ENCODE measurements around the gene SNAPC4. TPM values are rescaled to one million over a fixed set of nuclear protein-coding genes. Genes with fewer than 3 reads are reported as not detected.

Gene SNAPC4
- total and polyA plus RNA-seq, 9 of the 15 experiments (the other 6 are each of a cell fraction or from before 2014, with no cell fraction given), result 0.21 to 21.8 (median 8.8) TPM

DNA sequence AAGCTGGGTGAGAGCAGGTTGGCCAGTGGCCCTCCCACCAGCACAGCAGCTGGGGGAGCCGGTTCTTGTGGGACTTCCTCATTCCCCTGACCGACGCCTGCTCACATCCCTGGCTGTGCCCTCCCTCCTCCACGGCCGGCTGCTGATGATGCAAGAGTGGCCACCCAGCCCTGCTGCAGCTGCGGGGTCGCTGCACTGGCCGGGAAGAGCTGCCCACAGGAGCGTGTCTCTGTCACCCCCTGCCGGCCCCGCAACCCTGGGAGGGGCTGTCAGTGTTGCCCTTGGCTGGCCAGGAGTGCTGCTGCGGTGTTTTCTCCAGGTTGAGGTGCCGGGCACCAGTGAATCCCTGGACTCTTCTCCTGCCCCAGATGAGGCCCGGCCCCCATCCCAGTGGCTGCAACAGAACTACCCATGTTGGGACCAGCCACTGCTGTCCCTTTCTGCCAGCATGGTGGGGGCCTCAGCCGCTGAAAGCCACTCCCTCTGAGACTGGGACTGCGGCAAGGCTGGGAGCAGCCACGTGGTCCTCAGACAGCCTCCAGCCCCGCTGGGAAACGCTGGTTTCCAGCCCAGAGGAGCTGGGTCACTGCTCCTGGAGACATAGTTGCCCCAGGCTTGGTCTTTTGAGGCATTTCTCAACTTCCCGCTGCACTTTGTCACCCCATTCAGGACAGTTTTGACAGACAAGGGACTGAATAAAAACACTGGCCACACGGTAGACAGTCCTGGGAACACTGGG lies 27.2 kb downstream of the SNAPC4 start:
- intact Hi-C loops (cut with micrococcal nuclease), result no loop called here
- Histone ChIP-seq H3K79me2 (ENCODE audit: control insufficient read depth, insufficient read depth, low read length) (peaks cover 24% of the 10 kb centered on the region), H3K9ac (ENCODE audit: insufficient read depth in 1 of 2, low read depth in 2 of 2, low read length in 2 of 2) (peak overlapping the region; percentile 89 to 93), H4K20me1 (replicated peaks; ENCODE audit: control insufficient read depth, insufficient read depth, low read length) (no peaks in the 10 kb centered on the region), H2AFZ (ENCODE audit: low read depth, low read length) (peak overlapping the region; percentile 79), H3K9me3 (replicated peaks; ENCODE audit: control insufficient read depth, insufficient read depth, low read depth, low read length) (no peaks in the 10 kb centered on the region), H3K9me1 (ENCODE audit: control insufficient read depth, insufficient read depth, low read length) (no peaks in the 10 kb centered on the region), H3K4me1 (replicated peaks in 1 of 2; ENCODE audit: control insufficient read depth in 2 of 2, insufficient read depth in 2 of 2, low read length in 2 of 2) (peaks cover 9 to 84% of the 10 kb centered on the region in 2 experiments; a peak in 4 of 5 replicates), H3K36me3 (ENCODE audit: control insufficient read depth, insufficient read depth, low read length) (peaks cover 76% of the 10 kb centered on the region; the same call in 2 of the 3 replicates), H3K27ac (ENCODE audit: extremely low read depth, low read depth, low read length) (peak overlapping the region; percentile 79), H3K27me3 (ENCODE audit: control insufficient read depth in 2 of 2, insufficient read depth in 2 of 2, low read length in 2 of 2) (no peaks in the 10 kb centered on the region), H3K4me2 (ENCODE audit: insufficient read depth, low read length) (peak overlapping the region; percentile 95), H3K4me3 (peak overlapping the region; percentile 55)
- ChIA-PET CTCF (ENCODE audit: low intra/inter-chr PET ratio) (no interaction called here), POLR2A (interaction anchor here (0.6 to 1.9 kb wide), 8 partner anchors 9 to 45 kb away, joined by 3 to 12 read pairs (median 4); partner anchors contain the start of gene DNLZ)
- peak; percentile 68 to 79 (median 72) for DNase-seq (ENCODE audit: extremely low read depth in 1 of 4, low spot score in 3 of 4)
- FAIRE-seq, result no peak
- WGBS (ENCODE audit: insufficient coverage, low coverage, missing lambda C conversion rate), result under 1% methylated on average over 21 of the region's 21 CpGs
- peak; percentile 81 for ATAC-seq
- in situ Hi-C loops (cut with MboI), result no loop called here
- TSS peak; percentile 80 for BruUV-seq (replicated peaks)
- no peak for TF ChIP-seq CREB1 (IDR thresholded peaks at IDR 0.05)
- TF ChIP-seq CREB1 (CRISPR knock-in tag; IDR thresholded peaks at IDR 0.05), result 0 out of 2 replicates have a peak, but pooled peaks have one; percentile 50
- TF ChIP-seq, protein P1, sequence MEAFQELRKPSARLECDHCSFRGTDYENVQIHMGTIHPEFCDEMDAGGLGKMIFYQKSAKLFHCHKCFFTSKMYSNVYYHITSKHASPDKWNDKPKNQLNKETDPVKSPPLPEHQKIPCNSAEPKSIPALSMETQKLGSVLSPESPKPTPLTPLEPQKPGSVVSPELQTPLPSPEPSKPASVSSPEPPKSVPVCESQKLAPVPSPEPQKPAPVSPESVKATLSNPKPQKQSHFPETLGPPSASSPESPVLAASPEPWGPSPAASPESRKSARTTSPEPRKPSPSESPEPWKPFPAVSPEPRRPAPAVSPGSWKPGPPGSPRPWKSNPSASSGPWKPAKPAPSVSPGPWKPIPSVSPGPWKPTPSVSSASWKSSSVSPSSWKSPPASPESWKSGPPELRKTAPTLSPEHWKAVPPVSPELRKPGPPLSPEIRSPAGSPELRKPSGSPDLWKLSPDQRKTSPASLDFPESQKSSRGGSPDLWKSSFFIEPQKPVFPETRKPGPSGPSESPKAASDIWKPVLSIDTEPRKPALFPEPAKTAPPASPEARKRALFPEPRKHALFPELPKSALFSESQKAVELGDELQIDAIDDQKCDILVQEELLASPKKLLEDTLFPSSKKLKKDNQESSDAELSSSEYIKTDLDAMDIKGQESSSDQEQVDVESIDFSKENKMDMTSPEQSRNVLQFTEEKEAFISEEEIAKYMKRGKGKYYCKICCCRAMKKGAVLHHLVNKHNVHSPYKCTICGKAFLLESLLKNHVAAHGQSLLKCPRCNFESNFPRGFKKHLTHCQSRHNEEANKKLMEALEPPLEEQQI (IDR thresholded peaks at IDR 0.05), result no peak
- TF ChIP-seq, protein P2, sequence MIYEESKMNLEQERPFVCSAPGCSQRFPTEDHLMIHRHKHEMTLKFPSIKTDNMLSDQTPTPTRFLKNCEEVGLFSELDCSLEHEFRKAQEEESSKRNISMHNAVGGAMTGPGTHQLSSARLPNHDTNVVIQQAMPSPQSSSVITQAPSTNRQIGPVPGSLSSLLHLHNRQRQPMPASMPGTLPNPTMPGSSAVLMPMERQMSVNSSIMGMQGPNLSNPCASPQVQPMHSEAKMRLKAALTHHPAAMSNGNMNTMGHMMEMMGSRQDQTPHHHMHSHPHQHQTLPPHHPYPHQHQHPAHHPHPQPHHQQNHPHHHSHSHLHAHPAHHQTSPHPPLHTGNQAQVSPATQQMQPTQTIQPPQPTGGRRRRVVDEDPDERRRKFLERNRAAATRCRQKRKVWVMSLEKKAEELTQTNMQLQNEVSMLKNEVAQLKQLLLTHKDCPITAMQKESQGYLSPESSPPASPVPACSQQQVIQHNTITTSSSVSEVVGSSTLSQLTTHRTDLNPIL (CRISPR knock-in tag; IDR thresholded peaks at IDR 0.05), result no peak
- no peak for TF ChIP-seq E2F1 (CRISPR knock-in tag; IDR thresholded peaks at IDR 0.05)
- TF ChIP-seq MYBL2 (IDR thresholded peaks at IDR 0.05; ENCODE audit: low read depth), result no peak
- no peak for TF ChIP-seq MYBL2 (CRISPR knock-in tag; IDR thresholded peaks at IDR 0.05; ENCODE audit: borderline replicate concordance)
- no peak for TF ChIP-seq NCOA2 (IDR thresholded peaks at IDR 0.05; ENCODE audit: partially characterized antibody in 2 of 2)
- TF ChIP-seq MAFG (tag; conservative IDR thresholded peaks at IDR 0.05), result no peak
- peak; percentile 48 for TF ChIP-seq SMAD4 (CRISPR knock-in tag; conservative IDR thresholded peaks at IDR 0.05)
- TF ChIP-seq HDAC1 (IDR thresholded peaks at IDR 0.05), result peak in 1 of 2 experiments; percentile 84; a peak in 2 of 4 replicates
- TF ChIP-seq ZBTB34 (CRISPR knock-in tag; IDR thresholded peaks at IDR 0.05), result no peak
- no peak for TF ChIP-seq ZNF436 (CRISPR knock-in tag; IDR thresholded peaks at IDR 0.05)
- no peak for TF ChIP-seq PTRF (tag; IDR thresholded peaks at IDR 0.05)
